HUES64 (cell line): ENCODE data around the gene TSPAN8.

ENCODE experiments used
- H3K27ac ChIP-seq: 2 replicates; pipeline ENCODE4 v1.7.0; 2013; ENCODE audit warnings: low read depth, low read length, inconsistent platforms
- H3K27me3 ChIP-seq: 2 replicates; pipeline ENCODE4 v1.6.1; 2013; ENCODE audit warnings: mild to moderate bottlenecking, low read length; ENCODE audit not compliant: insufficient read depth
- H3K36me3 ChIP-seq: 2 replicates; pipeline ENCODE4 v1.6.1; 2013; ENCODE audit warnings: mild to moderate bottlenecking, low read length; ENCODE audit not compliant: insufficient read depth
- H3K4me1 ChIP-seq: 2 replicates; pipeline ENCODE4 v1.6.1; 2013; ENCODE audit warnings: mild to moderate bottlenecking, low read length, moderate library complexity; ENCODE audit not compliant: insufficient read depth
- H3K4me3 ChIP-seq: 2 replicates; pipeline ENCODE4 v1.5.1; 2013; ENCODE audit warnings: mild to moderate bottlenecking, low read length, moderate library complexity
- H3K9ac ChIP-seq: 2 replicates; pipeline ENCODE4 v1.6.1; 2013; ENCODE audit warnings: mild to moderate bottlenecking, low read depth, low read length
- H3K9me3 ChIP-seq: 2 replicates; pipeline ENCODE4 v1.6.1; 2013; ENCODE audit warnings: low read depth, low read length; ENCODE audit not compliant: insufficient read depth
- WGBS: fragments of 150-250, 120-280 bp; methylation state at CpG from one replicate; pipeline ENCODE4 v1.1.7; 2013; ENCODE audit warnings: missing lambda C conversion rate; 5-methylcytosine and 5-hydroxymethylcytosine counted together

The TSPAN8 gene

GRCh38 chr12:71144682-71145081 is 13.1 kb downstream of the TSPAN8 start:
- no CpG with 5 or more reads among the region's 1 CpG for WGBS
- no peak overlapping the region for H3K27ac ChIP-seq
- no peaks in the 10 kb centered on the region for H3K36me3 ChIP-seq
- H3K9me3 ChIP-seq: no peaks in the 10 kb centered on the region
- H3K4me3 ChIP-seq: no peak overlapping the region
- H3K27me3 ChIP-seq: no peaks in the 10 kb centered on the region
- no peak overlapping the region for H3K9ac ChIP-seq
- H3K4me1 ChIP-seq: no peaks in the 10 kb centered on the region

DNA sequence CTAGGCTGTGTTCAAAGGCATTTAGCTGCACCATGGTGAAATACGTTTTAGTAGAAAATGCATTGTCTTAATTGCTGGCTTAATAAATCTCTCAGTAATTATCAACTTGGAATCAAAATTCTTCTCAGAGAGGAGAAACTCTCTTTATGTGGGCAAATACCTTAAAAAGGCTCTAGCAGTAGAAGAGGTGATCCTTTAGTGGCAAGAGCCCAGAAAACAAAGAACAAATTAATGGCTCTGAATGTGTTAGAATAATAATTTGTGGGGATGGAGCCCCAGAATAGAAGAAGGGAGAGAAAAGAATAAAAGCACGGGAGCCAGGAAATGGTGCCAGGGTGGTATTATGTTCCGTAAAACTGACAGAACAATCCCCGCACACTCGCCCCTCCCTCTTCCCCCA is 14.8 kb downstream of the TSPAN8 start:
- no peak overlapping the region for H3K4me3 ChIP-seq
- no peak overlapping the region for H3K9ac ChIP-seq
- H3K27me3 ChIP-seq: no peaks in the 10 kb centered on the region
- 97% methylated on average over 5 of the region's 5 CpGs for WGBS
- H3K9me3 ChIP-seq: no peaks in the 10 kb centered on the region
- peaks cover 7% of the 10 kb centered on the region; the same call in 1 of the 2 replicates for H3K4me1 ChIP-seq
- no peaks in the 10 kb centered on the region for H3K36me3 ChIP-seq
- H3K27ac ChIP-seq: no peak overlapping the region

- H3K4me3 ChIP-seq: no peak overlapping the region
- 88% methylated on average over 2 of the region's 2 CpGs for WGBS
These were observed 15.8 kb downstream of the TSPAN8 start for GRCh38 chr12:71142016-71142415.

GRCh38 chr12:71141378-71141926 is 16.3 kb downstream of the TSPAN8 start:
- Histone ChIP-seq H3K4me1 (peaks cover 7% of the 10 kb centered on the region; the same call in 1 of the 2 replicates), H3K27ac (no peak overlapping the region), H3K36me3 (no peaks in the 10 kb centered on the region), H3K9ac (no peak overlapping the region), H3K27me3 (no peaks in the 10 kb centered on the region), H3K4me3 (no peak overlapping the region), H3K9me3 (no peaks in the 10 kb centered on the region)
- 100% methylated on average over 1 of the region's 1 CpG for WGBS

More at GRCh38 chr12:71142016-71142415, 15.8 kb downstream of the TSPAN8 start:
- Histone ChIP-seq H3K9me3 (no peaks in the 10 kb centered on the region), H3K27me3 (no peaks in the 10 kb centered on the region), H3K27ac (no peak overlapping the region), H3K4me1 (peaks cover 7% of the 10 kb centered on the region; the same call in 1 of the 2 replicates), H3K9ac (no peak overlapping the region), H3K36me3 (no peaks in the 10 kb centered on the region)

DNA sequence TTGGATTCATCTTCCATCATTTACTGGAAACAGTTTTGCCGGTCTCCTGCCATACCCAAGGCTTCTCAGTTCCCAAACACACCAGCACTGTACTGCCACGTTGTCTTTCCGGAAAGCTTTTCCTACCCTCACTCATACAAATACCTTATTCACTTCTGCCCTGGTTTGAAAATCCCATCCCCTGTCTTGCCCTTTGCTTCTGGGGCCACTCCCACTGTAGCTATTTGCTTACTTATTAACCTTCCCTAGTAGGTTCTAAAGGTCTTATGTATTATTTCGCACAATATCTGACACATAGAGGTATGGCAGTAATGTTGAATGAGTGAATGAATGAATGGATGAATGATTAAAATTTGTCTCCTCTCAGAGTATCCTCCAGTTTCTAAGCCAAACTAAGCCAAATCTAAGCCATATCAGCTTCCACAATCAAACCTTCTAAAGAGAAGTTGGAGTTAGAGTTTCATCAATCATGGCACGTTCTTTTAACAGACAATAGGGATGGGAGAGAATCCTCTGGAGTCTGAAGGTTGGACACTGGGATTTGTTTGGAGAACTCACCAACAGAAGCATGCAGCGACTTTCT is 18.6 kb downstream of the TSPAN8 start:
- Histone ChIP-seq H3K4me3 (no peak overlapping the region), H3K9me3 (no peaks in the 10 kb centered on the region), H3K27ac (no peak overlapping the region), H3K27me3 (no peaks in the 10 kb centered on the region), H3K9ac (no peak overlapping the region), H3K36me3 (no peaks in the 10 kb centered on the region), H3K4me1 (peaks cover 7% of the 10 kb centered on the region; the same call in 1 of the 2 replicates)
- WGBS: 97% methylated on average over 6 of the region's 6 CpGs

DNA sequence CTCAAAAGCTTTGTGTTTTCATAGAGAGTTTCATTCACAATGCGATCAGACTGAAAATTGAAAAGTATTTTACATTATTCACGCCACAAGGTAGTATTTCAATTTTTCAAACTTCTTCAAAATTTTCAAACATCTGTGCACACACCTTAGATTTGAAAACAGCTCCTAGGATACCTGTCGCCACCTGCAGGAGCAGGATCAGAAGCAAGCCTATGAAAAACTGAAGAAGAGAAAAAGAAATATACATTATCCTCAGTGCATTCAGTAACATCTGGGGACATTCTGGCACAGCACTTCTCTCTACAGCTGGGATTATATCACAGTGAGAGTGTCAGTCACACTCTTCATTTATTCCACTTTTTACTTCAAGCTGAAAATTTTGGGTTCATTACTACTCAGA is 19.8 kb downstream of the TSPAN8 start:
- Histone ChIP-seq H3K4me1 (peaks cover 7% of the 10 kb centered on the region; the same call in 1 of the 2 replicates), H3K4me3 (no peak overlapping the region), H3K27me3 (no peaks in the 10 kb centered on the region), H3K27ac (no peak overlapping the region), H3K36me3 (no peaks in the 10 kb centered on the region), H3K9me3 (no peaks in the 10 kb centered on the region), H3K9ac (no peak overlapping the region)
- WGBS: 89% methylated on average over 3 of the region's 3 CpGs

- WGBS: 89% methylated on average over 3 of the region's 3 CpGs
- no peaks in the 10 kb centered on the region for H3K9me3 ChIP-seq
- no peak overlapping the region for H3K9ac ChIP-seq
- H3K27me3 ChIP-seq: no peaks in the 10 kb centered on the region
- no peaks in the 10 kb centered on the region for H3K36me3 ChIP-seq
- peaks cover 7% of the 10 kb centered on the region; the same call in 1 of the 2 replicates for H3K4me1 ChIP-seq
- H3K4me3 ChIP-seq: no peak overlapping the region
- H3K27ac ChIP-seq: no peak overlapping the region
These were observed 22.0 kb downstream of the TSPAN8 start for GRCh38 chr12:71135812-71136176.

GRCh38 chr12:71135077-71135811 is 22.6 kb downstream of the TSPAN8 start:
- Histone ChIP-seq H3K4me3 (no peak overlapping the region), H3K27ac (no peak overlapping the region), H3K9me3 (no peaks in the 10 kb centered on the region), H3K27me3 (no peaks in the 10 kb centered on the region), H3K4me1 (peaks cover 7% of the 10 kb centered on the region; the same call in 1 of the 2 replicates), H3K36me3 (no peaks in the 10 kb centered on the region), H3K9ac (no peak overlapping the region)
- WGBS: 95% methylated on average over 2 of the region's 2 CpGs

DNA sequence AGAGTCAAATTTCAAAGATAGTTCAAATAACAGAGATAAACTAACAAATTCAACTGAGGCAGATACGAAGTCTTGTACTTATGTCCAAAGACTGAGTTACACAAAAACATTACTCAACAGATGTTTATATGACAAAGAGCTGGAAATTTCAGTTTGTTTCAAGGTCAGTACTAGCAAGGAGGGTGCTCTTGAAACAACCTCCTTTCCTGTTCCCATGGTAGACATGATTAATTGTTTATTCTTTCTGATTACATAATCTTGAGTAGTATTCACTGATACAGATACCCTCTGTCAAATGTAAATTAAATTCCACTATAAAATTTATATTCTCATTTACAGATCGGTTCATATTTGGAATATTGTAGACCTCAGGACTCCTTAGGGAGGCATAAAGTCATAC is 23.4 kb downstream of the TSPAN8 start:
- WGBS: 100% methylated on average over 1 of the region's 2 CpGs
- Histone ChIP-seq H3K36me3 (no peaks in the 10 kb centered on the region), H3K27me3 (no peaks in the 10 kb centered on the region), H3K27ac (no peak overlapping the region), H3K9me3 (no peaks in the 10 kb centered on the region), H3K9ac (no peak overlapping the region), H3K4me3 (no peak overlapping the region), H3K4me1 (peaks cover 7% of the 10 kb centered on the region; the same call in 1 of the 2 replicates)

- H3K4me1 ChIP-seq: peaks cover 7% of the 10 kb centered on the region; the same call in 1 of the 2 replicates
- H3K27ac ChIP-seq: no peak overlapping the region
- H3K9ac ChIP-seq: no peak overlapping the region
- H3K9me3 ChIP-seq: no peaks in the 10 kb centered on the region
- H3K36me3 ChIP-seq: no peaks in the 10 kb centered on the region
- WGBS: no CpG with 5 or more reads among the region's 1 CpG
- no peak overlapping the region for H3K4me3 ChIP-seq
- H3K27me3 ChIP-seq: no peaks in the 10 kb centered on the region
These were observed 27.2 kb downstream of the TSPAN8 start for GRCh38 chr12:71130521-71131069.

GRCh38 chr12:71129364-71129763 is 28.4 kb downstream of the TSPAN8 start:
- Histone ChIP-seq H3K36me3 (no peaks in the 10 kb centered on the region), H3K4me1 (peaks cover 10% of the 10 kb centered on the region; the same call in 1 of the 2 replicates), H3K27ac (no peak overlapping the region), H3K4me3 (no peak overlapping the region), H3K9ac (no peak overlapping the region), H3K9me3 (no peaks in the 10 kb centered on the region), H3K27me3 (no peaks in the 10 kb centered on the region)
- 80% methylated on average over 1 of the region's 2 CpGs for WGBS
